HFFc6 (cell line): ENCODE data around the gene TOP1. TPM values are rescaled to one million over a fixed set of nuclear protein-coding genes. Genes with fewer than 3 reads are reported as not detected.
A peak's percentile ranks its signal among the peaks of the same experiment; 100 is the strongest.
"Not testable (repeated sequence)": the region's sequence is repeated elsewhere in the genome, so short reads cannot be mapped to it uniquely, and the experiment has no call there.

Experiments used
- DNase-seq: peaks from one replicate; pipeline ENCODE4 v3.0.0-alpha.2; 2018
- H3K27ac Mint-ChIP-seq: 2 replicates; pipeline ENCODE4 v1.8.0; 2020; ENCODE audit warnings: mild to moderate bottlenecking, mixed read lengths
- H3K27me3 Mint-ChIP-seq: 2 replicates; pipeline ENCODE4 v1.8.0; 2021; ENCODE audit warnings: mild to moderate bottlenecking, moderate library complexity, mixed read lengths; ENCODE audit not compliant: insufficient read depth
- H3K36me3 Mint-ChIP-seq: 2 replicates; pipeline ENCODE4 v1.8.0; 2021; ENCODE audit warnings: low read depth, mixed read lengths
- H3K4me1 Mint-ChIP-seq: 2 replicates; pipeline ENCODE4 v1.8.0; 2020; ENCODE audit warnings: low read depth, mixed read lengths
- H3K4me3 Mint-ChIP-seq: 2 replicates; pipeline ENCODE4 v1.8.0; 2020; ENCODE audit warnings: mild to moderate bottlenecking, moderate library complexity, mixed read lengths
- H3K9me3 Mint-ChIP-seq: 2 replicates; pipeline ENCODE4 v1.8.0; 2020; ENCODE audit warnings: mild to moderate bottlenecking, mixed read lengths
- total RNA-seq, 6 experiments: library from RNA; stranded (reverse); fragmentation: NEBNext Ultra II Directional; extraction: Animal tissue kit (Norgen Biotek cat#: 25700); gene quantifications; 2 replicates in 1 of 6; 3 replicates in 5 of 6; pipeline ENCODE4 v1.2.3, GENCODE V29; 2021
- TF ChIP-seq, protein P1 (sequence below): fragments of 200-600 bp; sonication (generic); IDR thresholded peaks from 2 replicates; pipeline ENCODE4 v1.5.0; 2021; ENCODE audit warnings: antibody characterized with exemption, mild to moderate bottlenecking

The TOP1 gene
- total RNA-seq, 6 experiments from 2014 or later, result 62.1 to 77.0 (median 73.0) TPM

DNA sequence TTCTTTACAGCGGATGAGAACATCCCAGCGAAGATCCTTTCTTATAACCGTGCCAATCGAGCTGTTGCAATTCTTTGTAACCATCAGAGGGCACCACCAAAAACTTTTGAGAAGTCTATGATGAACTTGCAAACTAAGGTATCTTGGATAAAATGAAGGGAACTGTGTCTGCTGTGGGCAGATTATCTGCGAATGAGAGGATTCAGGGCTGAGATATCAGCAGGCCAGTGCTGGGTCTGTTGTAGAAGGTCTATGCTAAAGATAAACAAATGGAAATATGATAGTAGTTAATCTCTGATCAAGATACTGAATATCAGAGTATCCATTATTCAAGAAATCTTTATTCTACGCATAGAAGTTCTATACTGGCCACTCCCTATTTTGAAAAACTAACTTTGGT lies 89.5 kb downstream of the TOP1 start:
- not testable (repeated sequence) for H3K4me3 Mint-ChIP-seq, DNase-seq, H3K27me3 Mint-ChIP-seq, H3K9me3 Mint-ChIP-seq, H3K27ac Mint-ChIP-seq
- Mint-ChIP-seq H3K4me1 (peaks cover 14% of the 10 kb centered on the region; the same call in 1 of the 2 replicates), H3K36me3 (peaks cover 60% of the 10 kb centered on the region)
- TF ChIP-seq, protein P1, sequence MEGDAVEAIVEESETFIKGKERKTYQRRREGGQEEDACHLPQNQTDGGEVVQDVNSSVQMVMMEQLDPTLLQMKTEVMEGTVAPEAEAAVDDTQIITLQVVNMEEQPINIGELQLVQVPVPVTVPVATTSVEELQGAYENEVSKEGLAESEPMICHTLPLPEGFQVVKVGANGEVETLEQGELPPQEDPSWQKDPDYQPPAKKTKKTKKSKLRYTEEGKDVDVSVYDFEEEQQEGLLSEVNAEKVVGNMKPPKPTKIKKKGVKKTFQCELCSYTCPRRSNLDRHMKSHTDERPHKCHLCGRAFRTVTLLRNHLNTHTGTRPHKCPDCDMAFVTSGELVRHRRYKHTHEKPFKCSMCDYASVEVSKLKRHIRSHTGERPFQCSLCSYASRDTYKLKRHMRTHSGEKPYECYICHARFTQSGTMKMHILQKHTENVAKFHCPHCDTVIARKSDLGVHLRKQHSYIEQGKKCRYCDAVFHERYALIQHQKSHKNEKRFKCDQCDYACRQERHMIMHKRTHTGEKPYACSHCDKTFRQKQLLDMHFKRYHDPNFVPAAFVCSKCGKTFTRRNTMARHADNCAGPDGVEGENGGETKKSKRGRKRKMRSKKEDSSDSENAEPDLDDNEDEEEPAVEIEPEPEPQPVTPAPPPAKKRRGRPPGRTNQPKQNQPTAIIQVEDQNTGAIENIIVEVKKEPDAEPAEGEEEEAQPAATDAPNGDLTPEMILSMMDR, result peak; percentile 34; the same call in 1 of the 2 replicates

DNA sequence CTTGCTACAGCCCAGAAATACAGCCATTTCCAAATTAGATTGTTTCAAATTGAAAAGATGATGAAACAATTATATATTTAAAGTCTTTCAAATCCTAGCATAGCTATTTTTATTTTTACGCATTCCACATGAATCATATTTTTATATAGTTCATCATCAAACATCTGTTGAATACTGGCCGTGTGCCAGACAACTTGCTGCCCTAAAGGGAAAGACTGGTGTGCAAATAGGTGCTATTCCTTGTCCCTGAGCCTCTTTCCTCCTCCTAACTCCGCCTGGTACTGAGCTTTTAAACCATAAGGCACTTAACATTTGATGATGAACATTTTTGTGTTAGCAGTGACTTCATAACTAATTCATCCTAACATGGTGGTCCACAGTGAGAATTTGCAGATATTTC lies 90.0 kb downstream of the TOP1 start:
- DNase-seq, result no peak
- no peak overlapping the region for H3K4me3 Mint-ChIP-seq
- H3K27ac Mint-ChIP-seq, result no peak overlapping the region
- H3K36me3 Mint-ChIP-seq, result peaks cover 60% of the 10 kb centered on the region
- H3K4me1 Mint-ChIP-seq, result peaks cover 14% of the 10 kb centered on the region; the same call in 1 of the 2 replicates
- no peaks in the 10 kb centered on the region for H3K9me3 Mint-ChIP-seq
- H3K27me3 Mint-ChIP-seq, result no peaks in the 10 kb centered on the region; the same call in 1 of the 2 replicates
- TF ChIP-seq, protein P1, result no peak

DNA sequence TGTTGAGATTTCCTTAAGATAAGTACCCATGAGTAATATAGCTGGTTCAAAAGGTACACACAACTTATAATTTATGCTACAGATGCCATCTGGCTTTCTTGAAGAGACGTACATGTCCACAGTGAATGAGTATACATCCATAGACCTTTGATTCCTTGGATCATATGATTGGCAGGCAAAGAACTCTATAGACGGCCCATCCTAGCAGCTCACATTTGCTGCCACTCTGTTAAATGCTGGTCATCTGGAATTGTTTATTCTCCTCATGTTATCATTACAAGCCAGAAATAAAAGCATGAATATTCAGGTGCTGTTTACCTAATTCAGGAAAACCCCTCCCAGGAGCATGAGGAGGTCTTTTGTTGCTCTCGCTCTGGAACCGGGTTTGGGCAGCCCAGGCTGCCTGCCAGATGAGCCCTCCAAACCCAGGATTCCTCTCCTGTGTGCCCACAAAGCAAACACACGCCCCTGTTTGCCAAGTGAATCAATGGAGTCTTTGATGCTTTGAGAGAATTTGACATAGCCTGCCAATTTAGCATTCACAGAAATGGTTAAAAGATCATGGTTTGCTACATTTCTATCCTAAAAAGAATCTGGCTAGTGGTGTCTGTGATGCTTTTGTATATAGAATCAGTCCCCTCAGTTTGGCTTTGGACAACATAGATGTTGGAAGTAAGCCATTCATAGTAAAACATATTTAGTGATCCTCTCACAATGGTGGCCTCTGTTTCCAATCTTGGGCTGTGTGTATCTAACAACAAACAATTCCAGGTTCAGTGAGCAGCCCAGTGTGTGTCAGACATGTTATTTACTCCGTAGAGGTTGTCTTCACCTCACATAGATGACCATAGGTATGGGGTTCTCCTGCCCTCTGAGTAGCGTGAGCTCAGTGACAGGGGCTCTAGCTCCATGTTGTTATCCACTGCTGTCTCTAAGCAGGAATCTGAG lies 91.3 kb downstream of the TOP1 start:
- Mint-ChIP-seq H3K9me3 (no peaks in the 10 kb centered on the region), H3K36me3 (peaks cover 62% of the 10 kb centered on the region), H3K4me3 (no peak overlapping the region), H3K27ac (no peak overlapping the region; the same call in 1 of the 2 replicates), H3K27me3 (peaks cover under 1% of the 10 kb centered on the region), H3K4me1 (peaks cover 14% of the 10 kb centered on the region; the same call in 1 of the 2 replicates)
- TF ChIP-seq, protein P1, result no peak
- no peak for DNase-seq

DNA sequence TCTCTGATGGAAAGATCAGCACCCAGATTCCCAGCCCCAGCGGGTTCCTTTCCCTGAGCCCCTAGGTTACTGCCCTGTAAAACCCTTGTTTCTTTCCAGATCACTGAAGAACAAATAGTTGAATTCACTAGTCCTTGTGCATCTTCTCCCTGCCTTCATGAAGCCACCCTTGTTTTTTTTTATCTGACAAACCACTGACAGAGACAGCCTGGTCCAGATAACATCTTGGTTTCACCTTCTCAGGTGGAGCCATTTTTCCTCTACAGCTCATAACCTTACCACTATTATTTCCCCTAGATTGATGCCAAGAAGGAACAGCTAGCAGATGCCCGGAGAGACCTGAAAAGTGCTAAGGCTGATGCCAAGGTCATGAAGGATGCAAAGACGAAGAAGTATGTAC lies 92.8 kb downstream of the TOP1 start:
- Mint-ChIP-seq H3K27me3 (peaks cover 1% of the 10 kb centered on the region), H3K27ac (no peak overlapping the region), H3K4me1 (peaks cover 14% of the 10 kb centered on the region; the same call in 1 of the 2 replicates), H3K4me3 (no peak overlapping the region), H3K36me3 (peaks cover 63% of the 10 kb centered on the region), H3K9me3 (no peaks in the 10 kb centered on the region)
- TF ChIP-seq, protein P1, result no peak
- DNase-seq, result no peak

DNA sequence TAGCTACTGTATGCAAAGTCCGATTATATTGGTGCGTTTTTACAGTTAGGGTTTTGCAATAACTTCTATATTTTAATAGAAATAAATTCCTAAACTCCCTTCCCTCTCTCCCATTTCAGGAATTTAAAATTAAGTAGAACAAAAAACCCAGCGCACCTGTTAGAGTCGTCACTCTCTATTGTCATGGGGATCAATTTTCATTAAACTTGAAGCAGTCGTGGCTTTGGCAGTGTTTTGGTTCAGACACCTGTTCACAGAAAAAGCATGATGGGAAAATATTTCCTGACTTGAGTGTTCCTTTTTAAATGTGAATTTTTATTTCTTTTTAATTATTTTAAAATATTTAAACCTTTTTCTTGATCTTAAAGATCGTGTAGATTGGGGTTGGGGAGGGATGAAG lies 95.0 kb downstream of the TOP1 start:
- no peak overlapping the region for H3K27ac Mint-ChIP-seq

More for the DNA sequence above, 95.0 kb downstream of the TOP1 start:
- Mint-ChIP-seq H3K4me1 (peaks cover 4% of the 10 kb centered on the region; the same call in 1 of the 2 replicates), H3K9me3 (no peaks in the 10 kb centered on the region), H3K27me3 (peaks cover 5% of the 10 kb centered on the region), H3K4me3 (no peak overlapping the region), H3K36me3 (peaks cover 61% of the 10 kb centered on the region)
- no peak for DNase-seq
- TF ChIP-seq, protein P1, result no peak
